Left lung (tissue), 10 donors: ENCODE measurements around the gene IGSF9B. TPM values are rescaled to one million over a fixed set of nuclear protein-coding genes. Genes with fewer than 3 reads are reported as not detected.
A peak's percentile ranks its signal among the peaks of the same experiment; 100 is the strongest.

Experiments used
- ATAC-seq: fragments of 200-7000 bp; cut with Tn5 transposase; one replicate; pipeline ENCODE4 v1.9.1; 2020; ENCODE audit warnings: moderate library complexity
- DNase-seq, 4 donors: peaks; one replicate each; pipeline ENCODE4 v3.0.0-alpha.2; 2013 to 2020
- H3K27ac ChIP-seq, 2 donors: fragments of 200-600 bp; sonication (generic) in 1 of 2; one replicate each; pipeline versions ENCODE4 v1.5.0 to v1.8.0; 2020 to 2021
- H3K27me3 ChIP-seq, 2 donors: fragments of 200-600 bp; sonication (generic) in 1 of 2; one replicate each; pipeline versions ENCODE4 v1.5.0 to v1.8.0; 2020 to 2021
- H3K36me3 ChIP-seq, 2 donors: fragments of 200-600 bp; sonication (generic) in 1 of 2; one replicate each; pipeline versions ENCODE4 v1.5.0 to v1.8.0; 2020 to 2021
- H3K4me1 ChIP-seq, 2 donors: fragments of 200-600 bp; one replicate each; pipeline ENCODE4 v1.8.0; 2021
- H3K4me3 ChIP-seq, 2 donors: fragments of 200-600 bp; sonication (generic) in 1 of 2; one replicate each; pipeline versions ENCODE4 v1.5.0 to v1.8.0; 2020 to 2021; ENCODE audit warnings: mild to moderate bottlenecking in 1 of 2
- H3K9me3 ChIP-seq, 2 donors: fragments of 200-600 bp; sonication (generic) in 1 of 2; one replicate each; pipeline versions ENCODE4 v1.5.0 to v1.8.0; 2020 to 2021
- intact Hi-C, 2 donors: fragments of 100-400 bp; cut with DNase I; formaldehyde crosslinking; loops; one replicate each; pipeline versions ENCODE4 v1.11.2 to v1.14.2; 2022
- polyA plus RNA-seq, 6 donors: library from polyadenylated mRNA; unstranded; fragments of 120-200 nt; gene quantifications; one replicate each; pipeline ENCODE4 v1.2.1, GENCODE V29; 2013; ENCODE audit not compliant: insufficient read length in 6 of 6
- total RNA-seq, 2 donors: library from RNA; stranded (reverse); fragmentation: NEBNext Ultra II Directional; extraction: Animal tissue kit (Norgen Biotek cat#: 25700); gene quantifications; one replicate each; pipeline ENCODE4 v1.2.1, GENCODE V29; 2021
- TF ChIP-seq, protein P1 (sequence below), 2 donors: fragments of 200-600 bp; sonication (generic) in 1 of 2; IDR thresholded peaks; one replicate each; pipeline versions ENCODE4 v1.5.0 to v1.8.0; 2021; ENCODE audit warnings: antibody characterized with exemption in 2 of 2
- donor health status: DM: no; HTN: yes; CAD: no.
- donor health status: DM: no; HTN: no; CAD: no.

The IGSF9B gene
- total and polyA plus RNA-seq, 8 donors = 1.8 to 9.9 (median 2.8) TPM

DNA sequence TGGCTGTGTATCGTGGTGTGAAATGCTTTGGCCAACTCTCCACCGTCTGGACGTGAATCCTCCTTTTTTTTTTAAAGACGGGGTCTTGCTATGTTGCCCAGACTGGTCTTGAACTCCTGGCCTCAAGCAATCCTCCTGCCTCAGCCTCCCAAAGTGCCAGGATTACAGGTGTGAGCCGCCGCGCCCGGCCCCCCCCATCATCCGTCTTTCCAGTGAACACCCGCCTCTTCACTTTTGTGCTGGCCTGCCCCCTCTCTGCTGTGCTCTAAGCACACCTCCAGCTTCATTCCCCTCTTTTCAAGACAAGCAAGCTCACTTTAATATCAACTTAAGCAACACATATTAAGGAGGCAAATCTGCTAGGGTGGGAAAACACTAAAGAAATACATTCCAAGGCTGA is 35.3 kb downstream of the IGSF9B start:
- no peak overlapping the region for H3K4me3 ChIP-seq
- ATAC-seq (no peak), DNase-seq (no peak)
- intact Hi-C loops = loop anchor here in 1 of 2 donors (10.0 kb wide), 1 partner anchor 223 kb away; no protein-coding TSS in a partner anchor
- H3K27ac ChIP-seq = no peak overlapping the region
- H3K4me1 ChIP-seq = no peaks in the 10 kb centered on the region
- TF ChIP-seq, protein P1, sequence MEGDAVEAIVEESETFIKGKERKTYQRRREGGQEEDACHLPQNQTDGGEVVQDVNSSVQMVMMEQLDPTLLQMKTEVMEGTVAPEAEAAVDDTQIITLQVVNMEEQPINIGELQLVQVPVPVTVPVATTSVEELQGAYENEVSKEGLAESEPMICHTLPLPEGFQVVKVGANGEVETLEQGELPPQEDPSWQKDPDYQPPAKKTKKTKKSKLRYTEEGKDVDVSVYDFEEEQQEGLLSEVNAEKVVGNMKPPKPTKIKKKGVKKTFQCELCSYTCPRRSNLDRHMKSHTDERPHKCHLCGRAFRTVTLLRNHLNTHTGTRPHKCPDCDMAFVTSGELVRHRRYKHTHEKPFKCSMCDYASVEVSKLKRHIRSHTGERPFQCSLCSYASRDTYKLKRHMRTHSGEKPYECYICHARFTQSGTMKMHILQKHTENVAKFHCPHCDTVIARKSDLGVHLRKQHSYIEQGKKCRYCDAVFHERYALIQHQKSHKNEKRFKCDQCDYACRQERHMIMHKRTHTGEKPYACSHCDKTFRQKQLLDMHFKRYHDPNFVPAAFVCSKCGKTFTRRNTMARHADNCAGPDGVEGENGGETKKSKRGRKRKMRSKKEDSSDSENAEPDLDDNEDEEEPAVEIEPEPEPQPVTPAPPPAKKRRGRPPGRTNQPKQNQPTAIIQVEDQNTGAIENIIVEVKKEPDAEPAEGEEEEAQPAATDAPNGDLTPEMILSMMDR (IDR thresholded peaks at IDR 0.05) = no peak
- H3K36me3 ChIP-seq = no peaks in the 10 kb centered on the region
- peaks cover 0 to 36% of the 10 kb centered on the region in 2 donors for H3K27me3 ChIP-seq
- H3K9me3 ChIP-seq = no peaks in the 10 kb centered on the region

DNA sequence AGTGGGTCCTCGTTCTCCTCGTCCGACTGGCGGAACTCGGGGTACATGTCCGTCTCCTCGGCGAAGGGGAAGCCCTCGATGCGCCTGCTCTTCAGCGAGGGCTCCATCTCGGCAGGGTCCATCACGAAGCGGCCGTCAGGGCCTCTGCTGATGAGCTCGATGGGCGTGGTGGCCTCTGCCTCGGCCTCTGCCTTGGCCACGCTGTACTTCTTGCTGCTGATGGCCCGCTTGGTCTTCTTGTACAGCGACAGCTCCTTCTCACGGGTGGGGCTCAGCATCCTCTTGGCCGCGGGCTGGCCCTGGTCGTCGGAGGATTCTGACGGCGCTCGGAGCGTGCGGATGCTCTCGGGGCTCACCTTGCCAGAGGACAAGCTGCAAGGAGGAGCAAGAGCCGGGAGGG is 35.7 kb downstream of the IGSF9B start:
- TF ChIP-seq, protein P1 (IDR thresholded peaks at IDR 0.05) = no peak
- ATAC-seq = no peak
- H3K36me3 ChIP-seq = no peaks in the 10 kb centered on the region
- peaks cover 0 to 36% of the 10 kb centered on the region in 2 donors for H3K27me3 ChIP-seq
- no peak for DNase-seq
- no peak overlapping the region for H3K27ac ChIP-seq
- no peaks in the 10 kb centered on the region for H3K9me3 ChIP-seq
- H3K4me3 ChIP-seq = no peak overlapping the region
- intact Hi-C loops = loop anchor here in 1 of 2 donors (10.0 kb wide), 1 partner anchor 224 kb away; no protein-coding TSS in a partner anchor
- no peaks in the 10 kb centered on the region for H3K4me1 ChIP-seq

DNA sequence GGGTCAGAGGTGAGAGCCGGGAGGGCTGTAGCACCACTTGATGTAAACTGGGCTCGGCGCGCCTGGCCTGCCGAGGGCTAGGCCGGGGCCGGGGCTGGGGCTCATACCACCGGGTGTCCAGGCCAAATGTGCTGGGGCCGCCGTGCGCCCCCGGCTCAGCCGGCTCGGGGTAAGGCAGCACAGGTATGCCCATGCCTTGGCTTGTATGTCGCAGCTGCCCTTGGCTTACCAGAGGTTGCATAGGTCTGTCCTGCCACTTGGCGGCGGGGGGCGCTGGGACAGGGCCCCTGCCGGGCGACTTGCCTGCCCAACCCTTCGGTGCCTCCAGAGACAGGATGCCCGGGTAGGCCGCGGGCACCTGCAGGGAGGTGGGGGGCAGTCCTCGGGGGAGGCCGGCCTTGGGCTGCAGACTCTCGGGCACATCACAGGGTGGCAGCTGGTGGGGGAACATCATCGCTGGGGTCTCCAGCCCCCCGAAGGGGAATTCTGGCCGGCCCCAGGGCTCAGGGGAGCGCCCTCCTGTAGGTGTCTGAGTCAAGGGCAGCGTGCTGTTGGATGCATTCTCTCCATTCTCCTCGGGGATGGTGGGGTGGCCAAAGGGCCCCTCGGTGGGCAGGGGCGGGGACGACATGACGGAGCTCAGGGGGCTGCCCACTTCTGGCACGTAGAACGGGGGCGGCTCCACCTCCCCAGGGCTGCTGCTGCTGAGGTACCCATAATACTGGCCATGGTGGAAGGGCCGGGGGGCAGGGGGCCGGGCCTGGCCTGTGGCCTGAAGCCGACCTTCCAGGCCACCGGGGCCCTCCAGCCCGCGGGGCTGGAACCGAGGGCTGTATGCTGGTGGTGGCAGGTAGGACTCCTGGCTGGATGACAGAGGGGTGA is 36.4 kb downstream of the IGSF9B start:
- TF ChIP-seq, protein P1 (IDR thresholded peaks at IDR 0.05) = no peak
- Histone ChIP-seq H3K27ac (no peak overlapping the region), H3K27me3 (peaks cover 0 to 36% of the 10 kb centered on the region in 2 donors), H3K36me3 (no peaks in the 10 kb centered on the region), H3K4me3 (no peak overlapping the region), H3K9me3 (no peaks in the 10 kb centered on the region), H3K4me1 (no peaks in the 10 kb centered on the region)
- ATAC-seq (no peak), DNase-seq (peak in 1 of 4 donors; percentile 67)
- intact Hi-C loops = loop anchor here in 1 of 2 donors (10.0 kb wide), 1 partner anchor 224 kb away; no protein-coding TSS in a partner anchor

DNA sequence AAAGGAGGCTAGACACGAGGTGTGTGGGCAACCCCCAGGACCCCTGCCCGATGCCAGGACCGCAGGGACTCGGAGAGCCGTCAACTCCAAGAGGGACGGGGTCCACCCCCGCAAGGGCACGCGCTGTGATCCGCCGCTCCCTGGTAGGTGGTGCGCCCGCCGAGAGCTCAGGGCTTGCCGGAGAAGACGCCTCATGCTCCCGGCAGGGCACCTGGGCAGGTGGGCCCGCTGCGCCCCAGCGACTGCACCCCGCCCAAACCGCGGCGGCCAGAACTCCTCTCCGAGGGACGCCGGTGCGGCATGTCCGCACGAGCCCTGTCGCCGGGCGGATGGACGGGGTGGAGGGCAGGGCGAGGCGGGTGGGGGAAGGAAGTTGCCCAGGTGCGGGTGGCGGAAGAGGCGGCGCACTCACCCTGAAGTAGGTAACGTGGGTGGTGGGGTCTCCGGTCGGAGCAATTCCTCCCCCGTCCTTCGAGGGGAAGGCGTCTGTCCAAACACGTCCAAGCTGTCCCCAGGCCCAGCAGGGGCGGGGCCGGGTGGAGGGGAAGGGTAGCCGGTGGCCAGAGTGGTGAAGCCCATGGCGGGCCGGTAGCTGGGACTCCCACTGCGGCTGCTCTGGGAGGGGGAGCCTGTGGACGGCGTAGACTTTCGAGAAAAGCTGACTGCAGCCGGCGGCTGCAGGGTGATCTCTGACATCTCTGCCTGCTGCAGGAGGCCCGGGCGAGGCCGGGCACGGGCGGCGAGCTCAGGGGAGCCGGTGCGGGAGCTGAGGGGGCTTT is 37.2 kb downstream of the IGSF9B start:
- Histone ChIP-seq H3K27ac (no peak overlapping the region), H3K27me3 (peaks cover 0 to 36% of the 10 kb centered on the region in 2 donors), H3K4me1 (no peaks in the 10 kb centered on the region), H3K36me3 (no peaks in the 10 kb centered on the region), H3K4me3 (no peak overlapping the region), H3K9me3 (no peaks in the 10 kb centered on the region)
- ATAC-seq (peak; percentile 61), DNase-seq (peak in 1 of 4 donors; percentile 82)
- intact Hi-C loops = loop anchor here in 1 of 2 donors (10.0 kb wide), 1 partner anchor 225 kb away; no protein-coding TSS in a partner anchor
- TF ChIP-seq, protein P1 (IDR thresholded peaks at IDR 0.05) = no peak
